Colonic mucosa (tissue), 4 donors: ENCODE measurements around the gene ELOVL2. TPM values are rescaled to one million over a fixed set of nuclear protein-coding genes. Genes with fewer than 3 reads are reported as not detected.

Experiments
- DNase-seq: peaks from one replicate; pipeline ENCODE4 v3.0.0-alpha.2; 2020
- H3K27ac ChIP-seq: fragments of 200-600 bp; one replicate; pipeline ENCODE4 v1.8.0; 2021
- H3K27me3 ChIP-seq: fragments of 200-600 bp; one replicate; pipeline ENCODE4 v1.8.0; 2021
- H3K36me3 ChIP-seq: fragments of 200-600 bp; one replicate; pipeline ENCODE4 v1.8.0; 2021
- H3K4me1 ChIP-seq: fragments of 200-600 bp; one replicate; pipeline ENCODE4 v1.8.0; 2021; ENCODE audit warnings: mild to moderate bottlenecking
- H3K4me3 ChIP-seq: fragments of 200-600 bp; one replicate; pipeline ENCODE4 v1.8.0; 2021
- H3K9ac ChIP-seq, 2 donors: one replicate each; pipeline ENCODE4 v1.7.0; 2013; ENCODE audit warnings: control low read depth in 2 of 2, low read depth in 2 of 2, low read length in 2 of 2
- H3K9me3 ChIP-seq: fragments of 200-600 bp; one replicate; pipeline ENCODE4 v1.8.0; 2021
- intact Hi-C: fragments of 100-400 bp; cut with DNase I; formaldehyde crosslinking; loops from one replicate; pipeline ENCODE4 v1.14.1; 2022
- total RNA-seq, 2 donors: library from RNA; stranded (reverse); fragmentation: NEBNext Ultra II Directional in 1 of 2; extraction: Animal tissue kit (Norgen Biotek cat#: 25700) in 1 of 2; gene quantifications; one replicate each; pipeline ENCODE4 v1.2.1, GENCODE V29; 2021
- TF ChIP-seq, protein P1 (sequence below): fragments of 200-600 bp; IDR thresholded peaks from one replicate; pipeline ENCODE4 v1.8.0; 2022; ENCODE audit warnings: antibody characterized with exemption, mild to moderate bottlenecking
- donor health status: healthy.
- donor health status: DM: no; HTN: no; CAD: no.
- donor health status: DM: no; HTN: no; CAD: no.

Gene ELOVL2
- total RNA-seq, 2 donors from 2014 or later, result 0.05 to 0.11 TPM

DNA sequence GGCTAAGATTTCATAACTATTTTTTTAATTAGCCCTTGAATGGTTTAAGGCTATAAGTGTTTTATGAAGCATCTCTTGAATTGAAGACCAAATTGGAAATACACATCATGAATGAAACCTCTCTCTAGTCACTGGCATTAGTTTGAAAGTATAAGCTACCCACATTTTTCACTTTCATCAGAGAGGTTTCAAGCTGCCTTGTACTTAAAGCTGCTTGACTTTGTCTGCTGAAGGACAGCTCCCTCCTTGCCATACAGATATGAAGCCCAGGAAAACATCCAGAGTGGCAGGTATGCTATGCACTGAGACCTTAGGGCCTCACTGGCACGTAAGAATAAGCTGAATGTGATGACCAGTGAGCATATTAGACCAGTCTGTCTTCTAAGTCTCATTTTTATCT, 62.7 kb downstream of the ELOVL2 start:
- DNase-seq, result no peak
- H3K9ac ChIP-seq, result no peak overlapping the region
- no peaks in the 10 kb centered on the region for H3K9me3 ChIP-seq
- intact Hi-C loops, result no loop called here
- H3K36me3 ChIP-seq, result no peaks in the 10 kb centered on the region
- no peaks in the 10 kb centered on the region for H3K27me3 ChIP-seq
- no peak overlapping the region for H3K27ac ChIP-seq
- no peaks in the 10 kb centered on the region for H3K4me1 ChIP-seq
- no peak overlapping the region for H3K4me3 ChIP-seq
- TF ChIP-seq, protein P1, sequence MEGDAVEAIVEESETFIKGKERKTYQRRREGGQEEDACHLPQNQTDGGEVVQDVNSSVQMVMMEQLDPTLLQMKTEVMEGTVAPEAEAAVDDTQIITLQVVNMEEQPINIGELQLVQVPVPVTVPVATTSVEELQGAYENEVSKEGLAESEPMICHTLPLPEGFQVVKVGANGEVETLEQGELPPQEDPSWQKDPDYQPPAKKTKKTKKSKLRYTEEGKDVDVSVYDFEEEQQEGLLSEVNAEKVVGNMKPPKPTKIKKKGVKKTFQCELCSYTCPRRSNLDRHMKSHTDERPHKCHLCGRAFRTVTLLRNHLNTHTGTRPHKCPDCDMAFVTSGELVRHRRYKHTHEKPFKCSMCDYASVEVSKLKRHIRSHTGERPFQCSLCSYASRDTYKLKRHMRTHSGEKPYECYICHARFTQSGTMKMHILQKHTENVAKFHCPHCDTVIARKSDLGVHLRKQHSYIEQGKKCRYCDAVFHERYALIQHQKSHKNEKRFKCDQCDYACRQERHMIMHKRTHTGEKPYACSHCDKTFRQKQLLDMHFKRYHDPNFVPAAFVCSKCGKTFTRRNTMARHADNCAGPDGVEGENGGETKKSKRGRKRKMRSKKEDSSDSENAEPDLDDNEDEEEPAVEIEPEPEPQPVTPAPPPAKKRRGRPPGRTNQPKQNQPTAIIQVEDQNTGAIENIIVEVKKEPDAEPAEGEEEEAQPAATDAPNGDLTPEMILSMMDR, result no peak

DNA sequence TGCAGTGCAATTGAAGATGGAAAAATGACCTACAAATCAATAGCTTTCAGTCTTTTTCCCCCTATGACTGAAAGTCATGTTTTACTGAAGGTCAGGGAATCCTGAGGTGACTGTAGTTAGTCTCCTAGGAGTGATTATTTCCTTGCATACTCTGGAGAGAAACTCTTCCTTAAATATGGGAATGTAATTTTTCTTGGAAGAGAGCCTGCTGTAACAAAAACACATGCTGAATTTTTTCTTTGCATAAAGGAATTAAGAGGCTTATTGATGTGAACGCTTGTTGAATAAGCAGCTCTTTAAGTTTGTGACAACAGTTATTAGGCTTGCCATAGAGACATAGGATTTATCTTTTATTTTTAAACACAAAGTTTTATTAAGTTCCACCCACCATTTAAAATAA, 64.5 kb downstream of the ELOVL2 start:
- H3K4me3 ChIP-seq, result no peak overlapping the region
- TF ChIP-seq, protein P1, result no peak
- intact Hi-C loops, result no loop called here

DNA sequence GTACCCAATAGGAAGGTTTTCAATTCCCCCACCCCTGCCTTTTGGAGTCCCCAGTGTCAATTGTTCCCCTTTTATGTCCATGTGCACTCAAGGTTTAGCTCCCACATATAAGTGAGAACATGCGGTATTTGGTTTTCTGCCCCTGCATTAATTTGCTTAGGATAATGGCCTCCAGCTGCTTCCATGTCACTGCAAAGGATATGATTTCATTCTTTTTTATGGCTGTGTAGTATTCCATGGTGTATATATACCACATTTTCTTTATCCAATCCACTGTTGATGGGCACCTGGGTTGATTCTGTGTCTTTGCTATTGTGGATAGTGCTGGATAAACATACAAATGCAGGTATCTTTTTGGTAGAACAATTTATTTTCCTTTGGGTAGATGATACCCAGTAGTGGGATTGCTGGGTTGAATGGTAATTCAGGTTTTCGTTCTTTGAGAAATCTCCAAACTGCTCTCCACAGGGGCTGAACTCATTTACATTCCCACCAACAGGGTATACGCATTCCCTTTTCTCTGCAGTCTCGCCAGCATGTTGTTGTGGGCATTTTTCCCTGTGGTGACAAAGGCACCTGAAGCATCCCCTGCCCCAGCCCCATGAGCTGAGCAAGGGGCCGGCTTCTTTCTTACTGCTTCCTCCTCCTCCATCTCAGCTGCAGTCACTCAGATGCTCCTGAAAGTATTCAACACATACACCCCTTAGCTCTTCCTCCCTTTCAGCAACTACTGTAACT, 66.7 kb downstream of the ELOVL2 start:
- Histone ChIP-seq H3K4me3 (no peak overlapping the region), H3K4me1 (no peaks in the 10 kb centered on the region), H3K36me3 (no peaks in the 10 kb centered on the region), H3K9ac (no peak overlapping the region), H3K9me3 (no peaks in the 10 kb centered on the region), H3K27ac (no peak overlapping the region), H3K27me3 (no peaks in the 10 kb centered on the region)
- DNase-seq, result no peak
- intact Hi-C loops, result no loop called here
- TF ChIP-seq, protein P1, result no peak

More for the DNA sequence above, 64.5 kb downstream of the ELOVL2 start:
- H3K9ac ChIP-seq, result no peak overlapping the region
- no peak overlapping the region for H3K27ac ChIP-seq
- H3K4me1 ChIP-seq, result no peaks in the 10 kb centered on the region
- DNase-seq, result no peak
- no peaks in the 10 kb centered on the region for H3K27me3 ChIP-seq
- H3K9me3 ChIP-seq, result no peaks in the 10 kb centered on the region
- H3K36me3 ChIP-seq, result no peaks in the 10 kb centered on the region

DNA sequence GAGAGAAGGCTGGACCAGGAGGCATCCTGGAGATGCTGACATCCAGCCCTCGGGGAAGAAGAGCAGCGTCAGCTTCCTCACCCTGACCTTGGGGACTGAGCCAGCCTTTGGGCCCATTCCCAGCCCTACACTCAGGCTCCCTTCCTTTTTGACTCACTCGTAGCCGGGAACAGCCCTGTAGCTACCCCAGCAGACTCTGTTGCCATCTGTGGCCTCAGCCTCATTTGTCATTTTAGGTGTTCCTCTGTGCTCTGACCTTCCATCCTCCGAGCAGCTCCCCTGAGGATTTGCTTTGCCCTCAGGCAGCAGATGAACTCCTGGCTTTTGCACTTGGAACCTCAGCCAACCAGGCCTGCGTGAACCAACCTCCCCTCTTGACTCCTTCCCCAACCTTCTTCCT, 67.5 kb downstream of the ELOVL2 start:
- Histone ChIP-seq H3K27ac (no peak overlapping the region), H3K27me3 (no peaks in the 10 kb centered on the region), H3K4me1 (no peaks in the 10 kb centered on the region), H3K36me3 (no peaks in the 10 kb centered on the region), H3K9me3 (no peaks in the 10 kb centered on the region), H3K9ac (no peak overlapping the region), H3K4me3 (no peak overlapping the region)
- TF ChIP-seq, protein P1, result no peak
- intact Hi-C loops, result no loop called here
- DNase-seq, result no peak

DNA sequence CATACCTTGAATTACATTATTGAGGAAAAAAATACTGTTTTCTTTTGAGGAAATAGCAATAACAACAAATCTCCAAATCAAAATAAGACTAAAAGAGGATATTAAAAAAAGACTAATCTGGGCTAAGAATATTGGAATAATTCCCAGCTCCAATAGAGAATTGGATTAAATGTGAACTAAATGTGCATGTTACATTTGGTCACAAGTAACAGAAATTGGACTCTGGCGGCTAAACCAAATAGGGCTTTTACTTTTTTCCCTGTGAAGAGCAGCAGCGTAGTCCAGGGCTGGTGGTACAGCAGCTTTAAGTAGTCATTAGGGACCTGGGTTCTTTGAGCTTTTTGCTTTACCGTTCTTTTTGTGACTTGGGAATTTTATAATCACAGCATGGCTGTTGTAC, 71.9 kb downstream of the ELOVL2 start:
- H3K9me3 ChIP-seq, result no peaks in the 10 kb centered on the region
- no peak overlapping the region for H3K9ac ChIP-seq
- TF ChIP-seq, protein P1, result no peak
- no peak overlapping the region for H3K27ac ChIP-seq
- no peaks in the 10 kb centered on the region for H3K4me1 ChIP-seq
- no peak for DNase-seq
- H3K27me3 ChIP-seq, result no peaks in the 10 kb centered on the region
- no peak overlapping the region for H3K4me3 ChIP-seq
- H3K36me3 ChIP-seq, result no peaks in the 10 kb centered on the region
- intact Hi-C loops, result no loop called here
